RWPE1 (cell line): Measurements from ENCODE around the gene ABLIM2.

Experiments used
- CTCF ChIA-PET: fragments of 350-600 bp; sonication (Branson Sonifier 250); formaldehyde crosslinking; extraction: SDS; loops from one replicate; lab custom pipeline; 2021; lab: Yijun Ruan, JAX
- POLR2A ChIA-PET: fragments of 400-600 bp; formaldehyde crosslinking; extraction: SDS; loops from one replicate; lab custom pipeline; 2020; ENCODE audit warnings: antibody characterized with exemption; ENCODE audit not compliant: low non-redundant PET; lab: Yijun Ruan, JAX
- DNase-seq: peaks from one replicate; pipeline ENCODE4 v3.0.0; 2012; ENCODE audit warnings: low spot score
- H3K27ac ChIP-seq: fragments of 450-650 bp; 2 replicates; pipeline ENCODE4 v1.5.1; 2017
- CTCF ChIP-seq: fragments of 450-650 bp; conservative IDR thresholded peaks from 2 replicates; pipeline ENCODE4 v1.5.1; 2017; ENCODE audit warnings: low read depth, mild to moderate bottlenecking

Gene ABLIM2

DNA sequence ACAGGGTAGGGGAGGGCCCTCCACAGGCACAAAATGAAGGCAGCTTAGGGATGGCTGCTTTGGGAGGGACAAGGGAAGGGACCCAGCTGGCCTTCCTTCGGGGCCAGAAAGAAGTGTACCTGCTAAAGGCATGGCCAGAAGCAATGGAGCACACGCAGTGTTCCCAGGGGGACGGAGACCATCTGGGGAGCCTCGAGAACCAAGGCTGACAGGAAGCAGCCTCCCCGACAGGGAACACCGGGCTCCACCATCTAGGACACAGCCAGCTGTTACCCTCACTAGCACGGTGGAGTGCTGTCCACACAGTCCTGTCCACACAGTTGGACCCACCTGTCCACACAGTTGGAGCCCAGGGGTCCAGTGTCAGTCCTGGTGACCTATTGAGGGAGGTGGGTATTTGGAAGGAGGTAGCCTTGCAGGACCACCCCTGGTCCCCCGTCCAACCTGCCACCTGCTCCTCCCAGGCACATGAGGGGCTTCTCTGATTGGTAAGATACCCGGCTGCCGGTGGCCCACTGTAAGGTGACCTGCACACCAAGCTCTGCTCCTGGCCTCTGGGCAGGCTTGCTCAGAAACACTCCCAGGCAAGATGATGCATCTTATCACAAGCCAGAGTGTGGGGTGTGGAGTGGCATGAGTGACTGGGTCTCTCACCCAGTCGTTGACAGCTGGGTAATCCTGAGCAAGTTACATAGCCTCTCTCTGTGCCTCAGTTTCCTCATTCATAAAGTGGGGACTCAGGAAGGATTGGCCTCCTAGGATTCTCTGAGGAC, 198.4 kb downstream of the ABLIM2 start:
- POLR2A ChIA-PET = no interaction called here
- no peak for TF ChIP-seq CTCF
- H3K27ac ChIP-seq = peak overlapping the region; percentile 96
- peak; percentile 52 for DNase-seq
- CTCF ChIA-PET = interaction anchor here (0.6 kb wide), 1 partner anchor 145 kb away, joined by 5 read pairs; no protein-coding TSS in a partner anchor

DNA sequence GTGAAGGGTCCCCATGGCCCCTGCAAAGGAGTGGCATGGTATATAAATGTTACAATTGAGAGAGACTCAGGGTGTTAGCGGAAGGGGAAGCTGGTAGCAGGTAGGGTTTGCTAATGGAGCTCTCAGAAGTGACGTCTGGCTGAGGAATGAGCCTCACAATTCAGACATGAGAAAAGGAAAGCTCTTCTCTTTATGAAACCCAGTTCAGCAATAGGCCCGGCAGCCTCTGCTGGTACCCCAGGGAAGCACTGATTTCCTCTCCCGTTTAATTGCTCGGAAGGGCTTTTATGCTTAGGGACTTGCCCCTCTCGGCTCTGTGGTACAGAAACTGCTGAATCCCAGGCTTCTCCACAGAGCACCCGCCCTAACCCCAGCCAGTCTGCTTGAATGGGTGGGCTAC, 199.5 kb downstream of the ABLIM2 start:
- POLR2A ChIA-PET = no interaction called here
- CTCF ChIA-PET = interaction anchor here (0.6 kb wide), 1 partner anchor 134 kb away, joined by 3 read pairs; no protein-coding TSS in a partner anchor

DNA sequence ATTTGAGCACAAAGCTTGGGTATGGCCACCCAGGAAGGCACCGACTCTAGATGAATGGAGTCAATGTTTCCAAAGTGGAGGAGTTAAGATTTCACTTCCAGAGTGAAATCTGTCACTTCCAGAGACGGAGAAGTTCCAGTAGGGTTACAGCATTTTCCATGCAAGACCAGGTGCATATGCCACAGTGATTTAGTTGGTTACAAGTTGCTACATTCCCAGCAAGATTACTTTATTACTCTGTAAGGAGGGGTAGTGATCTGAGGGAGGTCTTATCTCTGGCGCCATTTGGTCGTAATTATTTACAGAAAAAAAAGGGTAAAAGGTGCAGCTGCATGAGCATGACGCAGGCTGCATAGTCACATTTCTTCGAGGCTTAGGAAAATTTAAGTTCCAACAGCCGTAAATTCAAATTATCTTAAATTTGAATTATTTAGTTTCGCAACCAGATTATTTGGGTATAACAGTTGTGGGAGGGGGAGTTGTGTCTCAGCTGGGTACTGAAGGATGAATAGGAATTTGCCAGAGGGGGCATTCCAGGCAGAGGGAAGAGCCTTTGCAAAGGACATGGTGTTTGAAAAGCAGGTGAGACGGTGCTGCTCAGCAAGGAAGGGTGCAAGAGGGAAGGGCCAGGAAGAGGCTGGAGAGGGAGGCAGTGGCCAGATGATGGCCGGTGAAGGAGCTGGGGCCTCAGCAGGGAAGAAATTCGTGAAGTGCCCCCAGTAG, 201.5 kb downstream of the ABLIM2 start:
- ChIA-PET POLR2A (no interaction called here), CTCF (no interaction called here)
- peak overlapping the region; percentile 77 for H3K27ac ChIP-seq
- TF ChIP-seq CTCF = no peak
- no peak for DNase-seq

More for the DNA sequence above, 199.5 kb downstream of the ABLIM2 start:
- TF ChIP-seq CTCF = no peak
- peak overlapping the region; percentile 96 for H3K27ac ChIP-seq
- DNase-seq = no peak

DNA sequence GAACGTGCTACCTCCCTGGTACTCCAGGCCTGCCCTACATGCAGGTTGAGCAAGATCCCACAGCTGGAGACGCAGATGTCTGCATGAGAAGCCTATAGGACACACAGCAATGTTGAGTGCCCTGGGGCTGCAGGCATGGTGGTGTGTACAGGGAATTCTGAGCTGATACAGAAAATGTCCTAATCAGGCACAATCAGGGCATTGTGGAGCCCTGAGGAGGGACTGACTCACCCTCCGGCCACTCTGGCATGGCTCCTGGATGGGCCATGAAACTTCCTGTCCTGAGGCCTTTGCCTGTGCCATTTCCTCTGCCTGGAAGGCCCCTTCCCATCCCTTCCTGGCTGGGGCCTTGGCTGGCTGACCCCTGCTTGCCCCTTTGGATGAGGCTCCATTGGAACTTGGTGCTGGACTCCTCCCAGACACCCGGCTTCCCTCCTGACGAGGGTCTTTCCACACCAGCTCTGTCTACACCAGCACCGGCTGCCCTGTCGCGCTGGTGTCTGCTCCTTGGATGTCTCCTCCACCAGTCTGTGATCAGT, 202.3 kb downstream of the ABLIM2 start:
- ChIA-PET POLR2A (interaction anchor here (0.5 kb wide), 1 partner anchor 17 kb away, joined by 3 read pairs; no protein-coding TSS in a partner anchor), CTCF (no interaction called here)
- peak; percentile 47 for DNase-seq
- H3K27ac ChIP-seq = peak overlapping the region; percentile 77
- TF ChIP-seq CTCF = no peak

DNA sequence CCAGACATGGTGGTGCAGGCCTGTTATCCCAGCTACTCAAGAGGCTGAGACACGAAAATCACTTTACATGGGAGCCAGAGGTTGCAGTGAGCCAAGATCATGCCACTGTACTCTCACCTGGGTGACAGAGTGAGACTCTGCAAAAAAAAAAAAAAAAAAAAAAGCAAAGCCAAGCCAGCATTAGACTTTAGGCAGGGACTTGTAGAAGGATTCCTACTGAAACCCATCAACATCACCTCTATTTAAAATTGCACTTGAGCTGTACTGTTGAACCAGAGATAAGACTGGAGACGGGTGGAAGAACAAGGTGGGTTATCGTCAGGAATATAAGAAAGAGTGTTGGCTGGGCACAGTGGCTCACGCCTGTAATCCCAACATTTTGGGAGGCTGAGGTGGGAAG, 203.2 kb downstream of the ABLIM2 start:
- ChIA-PET CTCF (no interaction called here), POLR2A (interaction anchor here (0.6 kb wide), 1 partner anchor 60 kb away, joined by 3 read pairs; no protein-coding TSS in a partner anchor)
- peak overlapping the region; percentile 77 for H3K27ac ChIP-seq
- no peak for TF ChIP-seq CTCF
- no peak for DNase-seq

- ChIA-PET POLR2A (no interaction called here), CTCF (no interaction called here)
- no peak overlapping the region for H3K27ac ChIP-seq
- no peak for TF ChIP-seq CTCF
- no peak for DNase-seq
Observed at GRCh38 chr4:7952615-7953014, 206.0 kb downstream of the ABLIM2 start.
